SJSA1 (cell line): ENCODE data around the gene KLRC4. TPM values are rescaled to one million over a fixed set of nuclear protein-coding genes. Genes with fewer than 3 reads are reported as not detected.
"Not testable (repeated sequence)": the region's sequence is repeated elsewhere in the genome, so short reads cannot be mapped to it uniquely, and the experiment has no call there.

ENCODE experiments used
- DNase-seq, 2 experiments: peaks; one replicate each; pipeline ENCODE4 v3.0.0-alpha.2; 2015 to 2020; ENCODE audit warnings: low spot score in 2 of 2, low read depth in 1 of 2
- H3K27ac ChIP-seq: fragments of 250-450 bp; sonication (Bioruptor Pico); 2 replicates; pipeline ENCODE4 v1.5.1; 2020; ENCODE audit warnings: mild to moderate bottlenecking, moderate library complexity
- H3K27me3 ChIP-seq: fragments of 250-450 bp; sonication (Bioruptor Pico); replicated peaks from 2 replicates; pipeline ENCODE4 v1.5.1; 2020; ENCODE audit warnings: mild to moderate bottlenecking, moderate library complexity
- H3K36me3 ChIP-seq: fragments of 250-450 bp; sonication (Bioruptor Pico); 2 replicates; pipeline ENCODE4 v1.5.1; 2020; ENCODE audit warnings: mild to moderate bottlenecking
- H3K4me1 ChIP-seq: fragments of 250-450 bp; sonication (Bioruptor Pico); replicated peaks from 2 replicates; pipeline ENCODE4 v1.6.1; 2021; ENCODE audit warnings: mild to moderate bottlenecking
- H3K4me3 ChIP-seq: fragments of 250-450 bp; sonication (Bioruptor Pico); 2 replicates; pipeline ENCODE4 v1.5.1; 2020; ENCODE audit warnings: mild to moderate bottlenecking
- H3K9me3 ChIP-seq: fragments of 250-450 bp; sonication (Bioruptor Pico); replicated peaks from 2 replicates; pipeline ENCODE4 v1.5.1; 2020; ENCODE audit warnings: mild to moderate bottlenecking
- total RNA-seq: library from RNA; depleted of rRNA; stranded (reverse); fragments of >200 nt; shearing (Covaris generic); gene quantifications from 2 replicates; pipeline ENCODE4 v1.2.3, GENCODE V29; 2014; rRNA removed

KLRC4 gene
- total RNA-seq = not detected in 2 replicates

- no peak for DNase-seq
- H3K27ac ChIP-seq = no peak within 1 kb of the TSS
- no peaks in the 10 kb centered on the region for H3K27me3 ChIP-seq
These were observed at the start of gene KLRC4 for GRCh38 chr12:10409392-10409791. KLRC4 (minus strand) TSS chr12:10409757; CDS start chr12:10409575, 182 bp downstream.

GRCh38 chr12:10457760-10458159, 48.2 kb upstream of the KLRC4 start:
- Histone ChIP-seq H3K9me3 (0 out of 2 replicates have a peak, but pooled peaks cover 2% of the 10 kb centered on the region), H3K27ac (no peak overlapping the region), H3K27me3 (no peaks in the 10 kb centered on the region), H3K4me3 (no peak overlapping the region), H3K4me1 (no peaks in the 10 kb centered on the region), H3K36me3 (no peaks in the 10 kb centered on the region)
- no peak for DNase-seq

More at GRCh38 chr12:10409392-10409791, at the start of gene KLRC4:
- no peaks in the 10 kb centered on the region for H3K4me1 ChIP-seq
- no peak within 1 kb of the TSS for H3K4me3 ChIP-seq
- no peaks in the 10 kb centered on the region for H3K9me3 ChIP-seq
- H3K36me3 ChIP-seq = no peaks in the 10 kb centered on the region

DNA sequence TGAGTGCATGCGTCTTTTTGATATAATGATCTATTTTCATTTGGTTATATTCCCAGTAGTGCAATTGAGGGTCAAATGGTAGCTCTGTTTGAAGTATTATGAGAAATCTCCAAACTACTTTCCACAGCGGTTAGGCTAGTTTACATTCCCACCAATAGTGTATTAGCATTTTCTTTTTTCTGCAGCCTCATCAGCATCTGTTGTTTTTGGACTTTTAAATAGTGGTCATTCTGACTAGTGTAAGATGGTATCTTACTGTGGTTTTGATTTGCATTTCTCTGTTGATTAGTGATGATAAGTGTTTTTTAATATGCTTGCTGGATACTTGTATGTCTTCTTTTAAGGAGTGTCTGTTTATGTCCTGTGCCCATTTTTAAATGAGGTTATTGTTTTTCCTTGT, 47.3 kb upstream of the KLRC4 start:
- Histone ChIP-seq H3K27me3 (no peaks in the 10 kb centered on the region), H3K36me3 (no peaks in the 10 kb centered on the region), H3K27ac (no peak overlapping the region), H3K4me1 (no peaks in the 10 kb centered on the region), H3K4me3 (no peak overlapping the region), H3K9me3 (0 out of 2 replicates have a peak, but pooled peaks cover 2% of the 10 kb centered on the region)
- no peak for DNase-seq

GRCh38 chr12:10455766-10456165, 46.2 kb upstream of the KLRC4 start:
- 0 out of 2 replicates have a peak, but pooled peaks cover 2% of the 10 kb centered on the region for H3K9me3 ChIP-seq
- H3K4me1 ChIP-seq = no peaks in the 10 kb centered on the region
- H3K27me3 ChIP-seq = no peaks in the 10 kb centered on the region
- H3K27ac ChIP-seq = no peak overlapping the region
- H3K36me3 ChIP-seq = no peaks in the 10 kb centered on the region
- no peak overlapping the region for H3K4me3 ChIP-seq
- no peak for DNase-seq

GRCh38 chr12:10454531-10454930, 45.0 kb upstream of the KLRC4 start:
- Histone ChIP-seq H3K27me3 (no peaks in the 10 kb centered on the region), H3K4me3 (no peak overlapping the region), H3K9me3 (0 out of 2 replicates have a peak, but pooled peaks cover 2% of the 10 kb centered on the region), H3K27ac (no peak overlapping the region), H3K36me3 (no peaks in the 10 kb centered on the region), H3K4me1 (no peaks in the 10 kb centered on the region)
- no peak for DNase-seq

DNA sequence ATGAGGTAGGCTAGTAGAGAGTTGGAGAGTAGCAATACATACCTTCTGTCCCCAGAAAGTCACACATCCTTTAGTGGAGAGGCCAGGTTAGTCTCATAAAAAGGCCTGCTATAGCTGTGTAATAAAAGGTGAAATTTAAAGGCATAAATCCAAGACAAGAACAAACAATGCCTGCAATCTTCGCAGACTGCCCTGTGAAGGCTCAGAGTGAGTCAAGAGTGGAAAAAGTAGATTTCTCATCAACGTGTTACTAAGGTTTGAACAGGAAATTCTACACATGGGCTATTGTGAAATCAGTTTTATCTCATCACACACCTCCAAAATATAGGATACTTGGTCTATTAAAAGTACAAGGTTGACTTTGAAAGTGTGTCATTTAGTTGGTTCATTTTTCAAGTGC, 43.6 kb upstream of the KLRC4 start, which contains the start of gene KLRC1:
Gene KLRC1 (minus strand): TSS at position 222 of the 400 bp plus-strand sequence. CDS start 2,221 bp downstream, outside the sequence.
- no peak within 1 kb of the TSS for H3K4me3 ChIP-seq
- no peak for DNase-seq

GRCh38 chr12:10448236-10448635, 38.7 kb upstream of the KLRC4 start:
- Histone ChIP-seq H3K36me3 (no peaks in the 10 kb centered on the region), H3K4me1 (no peaks in the 10 kb centered on the region), H3K9me3 (no peaks in the 10 kb centered on the region), H3K4me3 (no peak overlapping the region), H3K27ac (no peak overlapping the region), H3K27me3 (no peaks in the 10 kb centered on the region)
- no peak for DNase-seq

More for the DNA sequence above, 43.6 kb upstream of the KLRC4 start, which contains the start of gene KLRC1:
- no peaks in the 10 kb centered on the region for H3K27me3 ChIP-seq
- H3K4me1 ChIP-seq = no peaks in the 10 kb centered on the region
- no peaks in the 10 kb centered on the region for H3K36me3 ChIP-seq
- H3K9me3 ChIP-seq = 0 out of 2 replicates have a peak, but pooled peaks cover 2% of the 10 kb centered on the region
- H3K27ac ChIP-seq = no peak within 1 kb of the TSS

DNA sequence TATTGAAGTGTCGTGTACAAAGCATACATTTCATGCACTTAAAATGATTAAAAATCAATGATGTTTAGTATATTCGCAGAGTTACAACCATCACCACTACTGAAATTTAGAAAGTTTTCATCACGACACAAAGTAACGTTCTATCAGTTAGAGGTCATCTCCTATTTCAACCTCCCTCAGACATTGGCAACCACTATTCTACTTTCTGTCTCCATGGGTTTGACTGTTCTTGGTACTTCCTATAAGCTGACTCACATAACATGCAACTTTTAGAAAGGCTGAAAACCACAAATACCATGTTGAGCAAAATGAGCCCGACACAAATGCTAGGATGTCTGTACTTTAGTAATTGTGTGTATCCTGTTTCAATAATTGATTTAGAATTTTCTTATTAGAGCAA, 36.5 kb upstream of the KLRC4 start:
- not testable (repeated sequence) for DNase-seq, H3K4me3 ChIP-seq, H3K9me3 ChIP-seq, H3K27me3 ChIP-seq, H3K27ac ChIP-seq, H3K4me1 ChIP-seq, H3K36me3 ChIP-seq

GRCh38 chr12:10441144-10441543, 31.6 kb upstream of the KLRC4 start:
- not testable (repeated sequence) for H3K27ac ChIP-seq, H3K4me1 ChIP-seq, DNase-seq, H3K9me3 ChIP-seq, H3K27me3 ChIP-seq, H3K36me3 ChIP-seq, H3K4me3 ChIP-seq

GRCh38 chr12:10439608-10440274, 30.2 kb upstream of the KLRC4 start:
- H3K9me3 ChIP-seq, H3K4me3 ChIP-seq, H3K27ac ChIP-seq, H3K4me1 ChIP-seq, H3K36me3 ChIP-seq, H3K27me3 ChIP-seq: not testable (repeated sequence)
- peak in 1 of 2 experiments; percentile 15 for DNase-seq

DNA sequence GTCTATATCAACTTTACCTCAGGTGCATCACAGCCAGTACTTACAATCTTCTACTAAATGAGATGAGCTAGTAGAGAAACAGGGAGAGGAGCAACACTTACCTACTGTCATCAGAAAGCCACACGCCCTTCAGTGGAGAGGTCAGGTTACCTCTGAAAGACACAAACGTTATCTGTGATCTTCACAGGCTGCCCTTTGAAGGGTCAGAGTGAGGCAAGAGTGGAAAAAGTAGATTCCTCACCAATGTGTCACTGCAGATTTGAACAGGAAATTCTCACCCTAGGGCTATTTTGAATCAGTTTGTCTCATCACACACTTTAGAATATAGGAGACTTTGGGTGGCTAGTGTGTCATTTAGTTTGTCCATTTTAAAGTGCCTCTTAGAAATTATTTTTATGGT, 28.0 kb upstream of the KLRC4 start:
- H3K27ac ChIP-seq, H3K36me3 ChIP-seq, H3K9me3 ChIP-seq, H3K27me3 ChIP-seq, H3K4me3 ChIP-seq, DNase-seq, H3K4me1 ChIP-seq: not testable (repeated sequence)

GRCh38 chr12:10435816-10436215, 26.3 kb upstream of the KLRC4 start, which contains the start of gene KLRC2:
KLRC2 (minus strand) TSS chr12:10436010; CDS start chr12:10435986, 24 bp downstream.
- not testable (repeated sequence) for H3K27me3 ChIP-seq, DNase-seq, H3K4me1 ChIP-seq

DNA sequence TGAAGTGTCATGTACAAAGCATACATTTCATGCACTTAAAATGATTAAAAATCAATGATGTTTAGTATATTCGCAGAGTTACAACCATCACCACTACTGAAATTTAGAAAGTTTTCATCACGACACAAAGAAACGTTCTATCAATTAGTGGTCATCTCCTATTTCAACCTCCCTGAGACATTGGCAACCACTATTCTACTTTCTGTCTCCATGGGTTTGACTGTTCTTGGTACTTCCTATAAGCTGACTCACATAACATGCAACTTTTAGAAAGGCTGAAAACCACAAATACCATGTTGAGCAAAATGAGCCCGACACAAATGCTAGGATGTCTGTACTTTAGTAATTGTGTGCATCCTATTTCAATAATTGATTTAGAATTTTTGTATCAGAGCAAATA, 21.1 kb upstream of the KLRC4 start:
- not testable (repeated sequence) for H3K36me3 ChIP-seq, H3K27ac ChIP-seq, H3K4me3 ChIP-seq, DNase-seq, H3K9me3 ChIP-seq, H3K27me3 ChIP-seq, H3K4me1 ChIP-seq

More at GRCh38 chr12:10435816-10436215, 26.3 kb upstream of the KLRC4 start, which contains the start of gene KLRC2:
- not testable (repeated sequence) for H3K4me3 ChIP-seq, H3K9me3 ChIP-seq, H3K36me3 ChIP-seq, H3K27ac ChIP-seq

- H3K4me1 ChIP-seq, H3K9me3 ChIP-seq, H3K4me3 ChIP-seq, DNase-seq, H3K36me3 ChIP-seq, H3K27me3 ChIP-seq, H3K27ac ChIP-seq: not testable (repeated sequence)
These were observed 16.4 kb upstream of the KLRC4 start for GRCh38 chr12:10425938-10426337.
